GM13976 (cell line): Measurements from ENCODE around the gene LRRN4CL.

Experiments used
- DNase-seq: peaks from one replicate; pipeline ENCODE4 v3.0.0; 2012; ENCODE audit warnings: low spot score
- in situ Hi-C: fragments of 300-500 bp; cut with MboI; formaldehyde crosslinking; loops from one replicate; pipeline ENCODE4 v1.12.0; 2022; ENCODE audit warnings: low sequenced_read_pairs, mixed read lengths, inconsistent platforms; ENCODE audit not compliant: unreplicated experiment
- TF ChIP-seq, protein P1 (sequence below): IDR thresholded peaks from 2 replicates; pipeline ENCODE4 v1.5.1; 2012; ENCODE audit warnings: borderline replicate concordance, mild to moderate bottlenecking; ENCODE audit not compliant: insufficient read depth; ENCODE audit errors: extremely low read depth, missing control alignments, control extremely low read depth

The LRRN4CL gene

GRCh38 chr11:62719302-62719978 lies 30.1 kb upstream of the LRRN4CL start:
- DNase-seq = no peak
- in situ Hi-C loops = no loop called here
- TF ChIP-seq, protein P1, sequence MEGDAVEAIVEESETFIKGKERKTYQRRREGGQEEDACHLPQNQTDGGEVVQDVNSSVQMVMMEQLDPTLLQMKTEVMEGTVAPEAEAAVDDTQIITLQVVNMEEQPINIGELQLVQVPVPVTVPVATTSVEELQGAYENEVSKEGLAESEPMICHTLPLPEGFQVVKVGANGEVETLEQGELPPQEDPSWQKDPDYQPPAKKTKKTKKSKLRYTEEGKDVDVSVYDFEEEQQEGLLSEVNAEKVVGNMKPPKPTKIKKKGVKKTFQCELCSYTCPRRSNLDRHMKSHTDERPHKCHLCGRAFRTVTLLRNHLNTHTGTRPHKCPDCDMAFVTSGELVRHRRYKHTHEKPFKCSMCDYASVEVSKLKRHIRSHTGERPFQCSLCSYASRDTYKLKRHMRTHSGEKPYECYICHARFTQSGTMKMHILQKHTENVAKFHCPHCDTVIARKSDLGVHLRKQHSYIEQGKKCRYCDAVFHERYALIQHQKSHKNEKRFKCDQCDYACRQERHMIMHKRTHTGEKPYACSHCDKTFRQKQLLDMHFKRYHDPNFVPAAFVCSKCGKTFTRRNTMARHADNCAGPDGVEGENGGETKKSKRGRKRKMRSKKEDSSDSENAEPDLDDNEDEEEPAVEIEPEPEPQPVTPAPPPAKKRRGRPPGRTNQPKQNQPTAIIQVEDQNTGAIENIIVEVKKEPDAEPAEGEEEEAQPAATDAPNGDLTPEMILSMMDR = no peak

DNA sequence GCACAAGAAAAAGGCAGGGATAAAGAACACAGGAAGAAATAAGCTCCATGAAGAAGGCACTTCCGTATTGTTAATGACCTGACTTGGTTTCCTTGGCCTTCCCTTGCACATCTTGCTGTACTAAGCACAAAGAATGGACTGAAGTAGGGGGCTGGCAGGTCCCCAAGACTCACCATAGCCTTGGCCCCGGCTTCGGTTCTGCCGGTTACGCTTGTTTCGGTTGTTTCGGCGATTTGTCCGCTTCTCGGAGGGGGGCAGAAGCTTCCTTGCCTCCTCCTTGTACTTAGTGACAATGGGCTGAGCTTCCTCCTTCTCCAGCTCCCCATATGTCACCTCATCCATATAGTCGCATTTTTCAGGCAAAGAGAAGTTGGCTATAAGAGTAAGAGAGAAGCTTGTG lies 27.5 kb upstream of the LRRN4CL start:
- no peak for DNase-seq
- in situ Hi-C loops = no loop called here
- TF ChIP-seq, protein P1 = no peak

- no peak for DNase-seq
- in situ Hi-C loops = no loop called here
- TF ChIP-seq, protein P1 = no peak
These were observed 26.9 kb upstream of the LRRN4CL start for GRCh38 chr11:62716206-62716605.

- in situ Hi-C loops = no loop called here
- TF ChIP-seq, protein P1 = no peak
- DNase-seq = no peak
These were observed 26.1 kb upstream of the LRRN4CL start for GRCh38 chr11:62715150-62716130.

- in situ Hi-C loops = no loop called here
- TF ChIP-seq, protein P1 = no peak
- DNase-seq = no peak
These were observed 24.0 kb upstream of the LRRN4CL start for GRCh38 chr11:62713343-62713742.

DNA sequence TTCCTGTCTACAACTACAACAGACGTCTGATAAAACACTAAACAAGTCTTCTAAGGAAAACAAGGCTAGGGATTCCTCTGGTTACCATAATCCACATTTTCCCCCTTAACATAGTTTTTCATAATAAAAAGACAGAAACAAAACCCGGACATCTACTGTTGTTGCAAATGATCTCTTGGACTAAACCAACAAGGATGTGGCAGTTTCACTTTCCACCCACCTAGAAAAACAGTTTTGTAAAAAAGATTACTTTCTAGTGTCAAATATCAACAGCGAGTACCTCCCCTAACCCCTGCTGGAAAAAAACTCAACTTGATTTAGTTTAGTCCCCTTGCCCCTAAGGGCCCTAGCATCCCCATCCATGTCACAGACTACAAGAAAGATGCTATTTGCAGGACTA lies 23.5 kb upstream of the LRRN4CL start:
- TF ChIP-seq, protein P1 = no peak
- in situ Hi-C loops = no loop called here
- DNase-seq = no peak
